ENCODE measurements around the gene C16orf46.
A peak's percentile ranks its signal among the peaks of the same experiment; 100 is the strongest.
"Not testable (repeated sequence)": the region's sequence is repeated elsewhere in the genome, so short reads cannot be mapped to it uniquely, and the experiment has no call there.

C16orf46 gene

GRCh38 chr16:81077076-81077940 is at the start of gene C16orf46:
Gene C16orf46 (minus strand): TSS chr16:81077238. CDS start chr16:81063955, 13,283 bp downstream.
- peak; percentile 97 for DNase-seq

GRCh38 chr16:81123092-81123852 is 46.2 kb upstream of the C16orf46 start:
- no peak for DNase-seq

GRCh38 chr16:81121474-81121990 is 44.5 kb upstream of the C16orf46 start:
- DNase-seq: no peak

- no peak for DNase-seq
Measured at GRCh38 chr16:81117436-81117835, 40.4 kb upstream of the C16orf46 start.

DNA sequence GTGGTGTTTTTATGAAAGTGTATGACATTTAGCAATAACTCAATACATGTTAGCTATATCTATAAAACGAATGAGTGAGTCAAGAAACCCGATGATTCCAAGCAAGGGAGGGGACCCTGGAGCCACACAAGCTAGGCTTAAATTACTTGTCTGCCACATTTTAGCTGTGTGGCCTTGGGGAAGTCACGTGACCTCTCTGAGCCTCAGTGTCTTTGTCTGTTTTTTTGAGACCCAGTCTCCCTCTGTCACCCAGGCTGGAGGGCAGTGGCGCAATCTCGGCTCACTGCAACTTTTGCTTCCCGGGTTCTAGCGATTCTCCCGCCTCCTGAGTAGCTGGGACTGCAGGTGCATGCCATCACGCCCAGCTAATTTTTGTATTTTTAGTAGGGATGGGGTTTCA is 39.2 kb upstream of the C16orf46 start:
- no peak for DNase-seq

- no peak for DNase-seq
Measured at GRCh38 chr16:81112453-81112852, 35.4 kb upstream of the C16orf46 start.

- not testable (repeated sequence) for DNase-seq
Measured at GRCh38 chr16:81109274-81109673, 32.2 kb upstream of the C16orf46 start.

DNA sequence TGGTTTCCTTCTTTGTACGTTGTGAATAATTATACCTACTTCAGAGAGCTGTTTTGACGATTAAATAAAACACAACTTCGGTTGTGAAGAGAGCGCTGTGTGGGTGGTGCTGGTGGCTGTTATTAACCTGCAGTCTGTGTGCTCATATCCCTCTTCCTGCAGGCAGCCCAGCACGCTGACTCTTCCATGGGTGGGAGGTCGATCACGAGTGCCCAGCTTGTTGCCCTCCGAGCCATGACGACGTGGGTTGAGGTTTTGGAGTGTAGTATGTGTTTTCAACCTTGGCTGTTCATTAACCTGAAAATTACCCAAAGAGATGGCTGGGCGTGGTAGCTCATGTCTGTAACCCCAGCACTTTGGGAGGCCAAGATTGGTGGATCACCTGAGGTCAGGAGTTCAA is 30.5 kb upstream of the C16orf46 start:
- no peak for DNase-seq

DNA sequence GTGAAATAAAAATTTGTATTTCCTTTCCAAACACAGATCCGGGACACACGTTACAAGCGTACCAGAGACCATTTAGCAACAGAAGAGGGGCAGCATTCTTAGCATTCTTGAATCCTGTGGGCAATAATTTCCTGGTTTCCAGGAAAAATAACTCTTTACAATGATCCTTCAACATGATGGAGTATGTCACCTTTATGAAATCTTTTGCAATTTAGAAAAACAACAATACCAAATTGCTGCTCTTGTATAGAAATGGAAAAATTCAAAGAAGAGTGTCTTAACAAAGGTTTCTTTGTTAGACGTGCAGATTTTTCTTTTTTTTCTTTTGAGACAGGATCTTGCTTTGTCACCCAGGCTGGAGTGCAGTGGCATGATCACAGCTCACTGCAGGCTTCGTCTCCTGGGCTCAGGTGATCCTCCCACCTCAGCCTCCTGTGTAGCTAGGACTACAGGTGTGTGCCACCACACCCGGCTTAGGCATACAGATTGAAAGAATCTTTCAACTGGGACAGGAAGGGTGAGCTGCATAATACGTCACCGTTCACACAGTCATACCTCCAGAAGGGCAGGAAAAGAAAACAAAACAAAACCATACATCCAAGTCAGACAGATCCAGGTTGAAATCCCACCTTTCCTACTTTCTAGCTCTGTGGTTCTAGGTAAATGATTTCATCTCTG is 29.9 kb upstream of the C16orf46 start:
- no peak for DNase-seq

- no peak for DNase-seq
Measured at GRCh38 chr16:81105946-81106345, 28.9 kb upstream of the C16orf46 start.

DNA sequence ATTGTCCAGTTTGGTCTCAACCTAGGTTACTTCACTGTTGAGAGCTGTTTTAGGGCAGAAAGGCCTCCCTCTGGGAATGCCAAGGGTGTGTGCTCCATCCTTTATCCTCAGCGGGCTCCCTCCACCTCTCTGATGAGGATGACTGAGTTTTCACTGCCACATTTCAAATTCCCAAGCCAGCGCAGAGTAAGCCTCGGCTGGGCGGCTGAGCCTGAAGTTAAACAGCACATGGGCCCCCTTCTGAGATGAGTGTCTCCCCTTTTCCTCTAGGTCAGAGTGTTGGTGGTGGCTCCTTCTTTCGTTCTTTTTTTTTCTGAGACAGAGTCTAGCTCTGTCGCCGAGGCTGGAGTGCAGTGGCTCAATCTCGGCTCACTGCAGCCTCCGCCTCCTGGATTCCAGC is 24.7 kb upstream of the C16orf46 start:
- no peak for DNase-seq

DNA sequence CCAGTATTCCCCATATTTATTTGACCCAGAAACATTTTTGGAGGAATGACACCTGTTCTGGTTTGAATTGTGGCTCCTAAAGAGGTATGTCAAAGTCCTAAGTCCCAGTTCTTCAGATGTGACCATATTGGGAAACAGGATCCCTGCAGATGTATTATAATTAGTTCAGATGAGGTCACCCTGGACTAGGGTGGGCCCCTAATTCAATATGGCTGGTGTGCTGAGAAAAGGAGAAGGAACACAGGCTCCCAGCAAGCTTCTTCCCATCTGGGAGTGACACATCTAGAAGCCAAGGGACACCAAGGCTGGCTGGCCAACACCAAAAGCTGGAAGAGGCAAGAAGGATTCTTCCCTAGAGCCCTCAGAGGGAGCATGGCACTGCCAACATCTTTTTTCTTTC is 22.9 kb upstream of the C16orf46 start:
- no peak for DNase-seq

- DNase-seq: no peak
Measured at GRCh38 chr16:81097230-81097629, 20.2 kb upstream of the C16orf46 start.

- no peak for DNase-seq
Measured at GRCh38 chr16:81096715-81097208, 19.7 kb upstream of the C16orf46 start.

- DNase-seq: peak; percentile 99
Measured at GRCh38 chr16:81095953-81096714, 19.1 kb upstream of the C16orf46 start, which contains the start of gene GCSH. Gene GCSH (minus strand): TSS chr16:81096395. CDS start chr16:81096278, 117 bp downstream.

DNA sequence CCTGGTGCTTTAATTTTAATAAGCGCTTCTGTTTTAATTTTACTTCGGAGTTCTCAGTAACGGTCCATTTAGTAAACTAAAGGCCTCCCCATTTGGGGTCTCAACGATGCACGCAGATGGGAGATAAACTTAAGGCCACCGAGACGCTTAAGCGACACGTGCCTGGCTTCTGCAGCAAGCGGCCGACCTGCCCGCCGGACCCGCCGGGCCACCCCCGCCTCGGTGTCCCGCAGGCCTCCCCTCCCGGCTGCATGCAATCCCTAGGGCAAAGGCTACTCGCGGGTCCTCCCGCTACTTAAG is 18.6 kb upstream of the C16orf46 start:
- no peak for DNase-seq

DNA sequence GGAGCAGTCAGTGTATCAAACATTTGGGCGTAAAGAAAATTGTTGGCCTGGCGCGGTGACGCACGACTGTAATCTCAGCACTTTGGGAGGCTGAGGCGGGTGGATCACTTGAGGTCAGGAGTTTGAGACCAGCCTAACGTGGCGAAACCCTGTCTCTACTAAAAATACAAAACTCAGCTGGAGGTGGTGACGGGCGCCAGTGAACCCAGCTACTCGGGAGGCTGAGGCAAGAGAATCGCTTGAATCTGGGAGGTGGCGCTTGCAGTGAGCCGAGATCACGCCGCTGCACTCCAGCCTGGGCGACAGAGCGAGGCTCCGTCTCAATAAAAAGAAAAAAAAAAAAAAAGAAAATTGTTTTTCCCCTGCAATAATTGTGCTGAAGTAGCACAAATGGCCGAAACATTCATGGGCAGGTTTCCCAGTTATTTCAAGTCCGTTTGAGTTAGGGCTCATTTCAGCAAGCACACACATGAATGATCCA is 17.8 kb upstream of the C16orf46 start:
- no peak for DNase-seq

DNA sequence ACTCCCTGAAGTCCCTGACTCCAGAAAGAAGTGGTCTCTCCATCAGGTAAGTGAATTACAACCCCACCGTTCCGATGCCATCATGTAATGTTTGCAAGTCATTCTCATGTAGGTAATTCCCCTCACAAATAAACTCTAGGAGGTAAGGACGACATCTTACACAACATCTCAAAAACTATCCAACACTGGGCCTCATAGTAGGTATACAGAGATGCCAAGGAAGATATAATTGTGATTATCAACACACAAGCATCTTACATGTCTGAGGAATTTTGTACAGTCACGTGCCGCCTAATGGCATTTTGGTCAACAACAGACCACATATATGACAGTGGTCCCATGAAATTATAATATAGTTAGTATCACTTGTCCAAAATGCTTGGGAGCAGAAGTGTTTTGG is 11.8 kb upstream of the C16orf46 start:
- no peak for DNase-seq

- DNase-seq: no peak
Measured at GRCh38 chr16:81081014-81081413, 4.0 kb upstream of the C16orf46 start.

GRCh38 chr16:81080233-81080632 is 3.2 kb upstream of the C16orf46 start:
- no peak for DNase-seq

DNA sequence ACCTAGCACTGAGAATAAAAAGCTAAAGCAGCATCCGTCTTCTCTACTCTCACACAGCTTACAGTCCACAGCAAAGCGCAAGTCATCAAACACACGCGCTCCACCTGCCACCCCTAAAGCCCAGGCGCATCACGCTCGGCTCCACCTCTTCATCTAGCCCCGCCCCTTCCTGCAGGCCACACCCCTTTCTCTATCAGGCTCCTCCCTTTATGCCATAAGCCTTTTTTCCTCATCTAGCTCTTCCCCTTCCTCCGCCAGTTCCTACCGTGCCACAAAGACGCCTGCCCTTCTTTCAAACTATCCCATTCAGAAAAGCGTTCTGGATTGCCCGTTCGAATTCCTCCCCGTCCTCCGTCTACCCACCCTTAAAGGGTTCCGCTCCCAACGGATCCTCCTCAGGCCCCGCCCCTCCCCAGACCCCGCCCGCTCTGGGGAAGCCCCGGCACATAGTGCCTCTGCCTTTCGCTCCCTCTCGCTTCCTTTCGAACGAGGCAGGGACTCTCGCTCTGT is 417 bp downstream of the C16orf46 start:
- DNase-seq: peak; percentile 92

Data from activated CD4-positive, alpha-beta T cell treated with anti-CD3 and anti-CD28 coated beads, Interleukin-2, amount 50 U/mL, for 16 hours (primary cell).